T-helper 9 cell (primary cell): ENCODE measurements around the gene CUL4A.
"Not testable (repeated sequence)": the region's sequence is repeated elsewhere in the genome, so short reads cannot be mapped to it uniquely, and the experiment has no call there.

ENCODE experiments used
- DNase-seq: peaks from one replicate; pipeline ENCODE4 v3.0.0-alpha.2; 2020

CUL4A gene

GRCh38 chr13:113293686-113294085 is 84.3 kb downstream of the CUL4A start:
- no peak for DNase-seq

GRCh38 chr13:113295776-113296175 is 86.4 kb downstream of the CUL4A start:
- no peak for DNase-seq

GRCh38 chr13:113296823-113297369 is 87.5 kb downstream of the CUL4A start, which contains the start of gene LAMP1:
TSS of gene LAMP1 (plus strand) at chr13:113297239. CDS start at chr13:113297435, 196 bp downstream.
- DNase-seq, result peak; percentile 100

- peak; percentile 39 for DNase-seq
These were observed 88.1 kb downstream of the CUL4A start for GRCh38 chr13:113297370-113298042.

- no peak for DNase-seq
These were observed 88.9 kb downstream of the CUL4A start for GRCh38 chr13:113298043-113298945.

- no peak for DNase-seq
These were observed 90.5 kb downstream of the CUL4A start for GRCh38 chr13:113299951-113300350.

GRCh38 chr13:113302986-113303385 is 93.6 kb downstream of the CUL4A start:
- DNase-seq, result no peak

- no peak for DNase-seq
These were observed 94.7 kb downstream of the CUL4A start for GRCh38 chr13:113304121-113304520.

- no peak for DNase-seq
These were observed 95.8 kb downstream of the CUL4A start for GRCh38 chr13:113305208-113305607.

- no peak for DNase-seq
These were observed 98.1 kb downstream of the CUL4A start for GRCh38 chr13:113307491-113307890.

- no peak for DNase-seq
These were observed 100.1 kb downstream of the CUL4A start for GRCh38 chr13:113309473-113309872.

- DNase-seq, result not testable (repeated sequence)
These were observed 104.7 kb downstream of the CUL4A start for GRCh38 chr13:113314112-113314511.

- not testable (repeated sequence) for DNase-seq
These were observed 105.6 kb downstream of the CUL4A start for GRCh38 chr13:113314895-113315470.

- no peak for DNase-seq
These were observed 106.6 kb downstream of the CUL4A start for GRCh38 chr13:113315992-113316391.
